GM06990 (cell line): ENCODE measurements around the gene HES4.

Experiments used
- DNase-seq: peaks from one replicate; pipeline ENCODE4 v3.0.0-alpha.2; 2011; ENCODE audit not compliant: insufficient read length; ENCODE audit errors: extremely low read depth
- H3K27me3 ChIP-seq: replicated peaks from 2 replicates; pipeline ENCODE4 v1.6.0; 2011; ENCODE audit warnings: low read length; ENCODE audit not compliant: control insufficient read depth, insufficient read depth
- H3K36me3 ChIP-seq: 2 replicates; pipeline ENCODE4 v1.5.1; 2011; ENCODE audit warnings: low read length; ENCODE audit not compliant: control insufficient read depth, insufficient read depth
- H3K4me3 ChIP-seq: replicated peaks from 2 replicates; pipeline ENCODE4 v1.5.1; 2011; ENCODE audit warnings: low read depth, mild to moderate bottlenecking, control low read depth, low read length
- TF ChIP-seq, protein P1 (sequence below): IDR thresholded peaks from 2 replicates; pipeline ENCODE4 v1.5.1; 2011; ENCODE audit warnings: low read length, control low read depth, mild to moderate bottlenecking, inconsistent platforms; ENCODE audit not compliant: insufficient read depth, poor library complexity, severe bottlenecking

Gene HES4

DNA sequence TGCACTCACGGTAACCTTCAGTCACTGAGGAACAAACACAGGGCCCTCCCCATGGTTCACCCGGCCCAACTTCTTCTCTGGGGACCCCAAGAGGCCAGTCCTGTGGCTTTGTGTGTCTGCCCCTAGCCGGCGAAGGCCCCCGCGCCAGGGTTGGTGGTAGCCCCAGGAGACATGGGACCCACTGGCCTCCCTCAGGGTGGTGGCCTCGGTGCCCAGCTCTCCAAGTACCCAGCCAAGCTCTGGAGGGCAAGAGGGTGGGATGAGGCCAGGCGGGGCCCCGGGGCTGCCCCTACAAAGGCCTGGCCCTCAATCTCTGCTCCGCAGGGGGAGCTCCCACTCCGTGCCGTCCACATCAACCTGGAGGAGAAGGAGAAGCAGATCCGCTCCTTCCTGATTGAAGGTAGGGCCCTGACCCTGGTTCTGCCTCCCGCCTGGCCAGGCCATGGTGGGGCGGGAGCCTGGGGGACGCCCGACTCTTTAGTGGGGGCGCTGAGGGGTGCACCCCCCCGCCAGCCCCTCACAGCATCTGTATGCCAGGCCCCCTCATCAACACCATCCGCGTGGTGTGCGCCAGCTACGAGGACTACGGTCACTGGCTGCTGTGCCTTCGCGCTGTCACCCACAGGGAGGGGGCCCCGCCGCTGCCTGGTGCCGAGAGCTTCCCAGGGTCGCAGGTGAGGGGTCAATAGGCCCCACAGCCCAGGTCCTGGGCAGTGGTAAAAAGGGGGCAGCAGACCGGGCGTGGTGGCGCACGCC lies 28.0 kb downstream of the HES4 start:
- Histone ChIP-seq H3K4me3 (no peak overlapping the region), H3K27me3 (no peaks in the 10 kb centered on the region; the same call in 1 of the 2 replicates), H3K36me3 (no peaks in the 10 kb centered on the region)
- TF ChIP-seq, protein P1, sequence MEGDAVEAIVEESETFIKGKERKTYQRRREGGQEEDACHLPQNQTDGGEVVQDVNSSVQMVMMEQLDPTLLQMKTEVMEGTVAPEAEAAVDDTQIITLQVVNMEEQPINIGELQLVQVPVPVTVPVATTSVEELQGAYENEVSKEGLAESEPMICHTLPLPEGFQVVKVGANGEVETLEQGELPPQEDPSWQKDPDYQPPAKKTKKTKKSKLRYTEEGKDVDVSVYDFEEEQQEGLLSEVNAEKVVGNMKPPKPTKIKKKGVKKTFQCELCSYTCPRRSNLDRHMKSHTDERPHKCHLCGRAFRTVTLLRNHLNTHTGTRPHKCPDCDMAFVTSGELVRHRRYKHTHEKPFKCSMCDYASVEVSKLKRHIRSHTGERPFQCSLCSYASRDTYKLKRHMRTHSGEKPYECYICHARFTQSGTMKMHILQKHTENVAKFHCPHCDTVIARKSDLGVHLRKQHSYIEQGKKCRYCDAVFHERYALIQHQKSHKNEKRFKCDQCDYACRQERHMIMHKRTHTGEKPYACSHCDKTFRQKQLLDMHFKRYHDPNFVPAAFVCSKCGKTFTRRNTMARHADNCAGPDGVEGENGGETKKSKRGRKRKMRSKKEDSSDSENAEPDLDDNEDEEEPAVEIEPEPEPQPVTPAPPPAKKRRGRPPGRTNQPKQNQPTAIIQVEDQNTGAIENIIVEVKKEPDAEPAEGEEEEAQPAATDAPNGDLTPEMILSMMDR = no peak
- no peak for DNase-seq

DNA sequence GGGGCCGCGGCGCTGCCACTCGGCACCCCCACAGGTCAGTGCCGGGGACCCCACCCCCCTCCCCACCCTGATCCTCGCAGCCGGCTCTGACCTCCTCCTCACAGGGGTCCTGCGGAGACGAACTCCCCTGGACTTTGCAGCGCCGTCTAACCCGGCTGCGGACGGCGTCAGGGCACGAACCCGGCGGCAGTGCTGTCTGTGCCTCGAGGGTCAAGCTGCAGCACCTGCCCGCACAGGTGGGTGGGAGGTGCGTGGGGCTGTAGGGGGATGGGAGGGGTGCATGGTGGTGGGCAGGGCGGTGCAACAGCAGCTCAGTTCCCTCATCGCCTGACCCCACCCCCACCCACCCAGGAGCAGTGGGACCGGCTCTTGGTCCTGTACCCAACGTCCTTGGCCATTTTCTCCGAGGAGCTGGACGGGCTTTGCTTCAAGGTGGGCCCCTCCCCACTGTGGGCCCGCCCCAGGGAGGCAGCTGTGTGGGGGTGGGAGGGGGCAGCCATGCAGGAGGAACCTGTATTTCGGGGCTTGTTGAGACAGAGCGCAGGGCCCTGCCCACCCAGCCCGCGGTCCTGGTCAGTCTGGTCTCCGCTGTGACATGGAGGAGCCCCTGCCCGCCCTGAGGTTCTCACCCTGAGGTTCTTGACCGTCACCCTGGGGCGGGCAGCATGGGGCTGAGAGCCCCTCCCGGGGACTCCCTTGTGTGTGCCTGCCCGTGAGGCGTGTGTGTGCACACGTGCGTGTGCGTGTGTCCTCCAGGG lies 28.7 kb downstream of the HES4 start:
- TF ChIP-seq, protein P1 = no peak
- Histone ChIP-seq H3K27me3 (no peaks in the 10 kb centered on the region; the same call in 1 of the 2 replicates), H3K4me3 (no peak overlapping the region), H3K36me3 (no peaks in the 10 kb centered on the region)
- no peak for DNase-seq

DNA sequence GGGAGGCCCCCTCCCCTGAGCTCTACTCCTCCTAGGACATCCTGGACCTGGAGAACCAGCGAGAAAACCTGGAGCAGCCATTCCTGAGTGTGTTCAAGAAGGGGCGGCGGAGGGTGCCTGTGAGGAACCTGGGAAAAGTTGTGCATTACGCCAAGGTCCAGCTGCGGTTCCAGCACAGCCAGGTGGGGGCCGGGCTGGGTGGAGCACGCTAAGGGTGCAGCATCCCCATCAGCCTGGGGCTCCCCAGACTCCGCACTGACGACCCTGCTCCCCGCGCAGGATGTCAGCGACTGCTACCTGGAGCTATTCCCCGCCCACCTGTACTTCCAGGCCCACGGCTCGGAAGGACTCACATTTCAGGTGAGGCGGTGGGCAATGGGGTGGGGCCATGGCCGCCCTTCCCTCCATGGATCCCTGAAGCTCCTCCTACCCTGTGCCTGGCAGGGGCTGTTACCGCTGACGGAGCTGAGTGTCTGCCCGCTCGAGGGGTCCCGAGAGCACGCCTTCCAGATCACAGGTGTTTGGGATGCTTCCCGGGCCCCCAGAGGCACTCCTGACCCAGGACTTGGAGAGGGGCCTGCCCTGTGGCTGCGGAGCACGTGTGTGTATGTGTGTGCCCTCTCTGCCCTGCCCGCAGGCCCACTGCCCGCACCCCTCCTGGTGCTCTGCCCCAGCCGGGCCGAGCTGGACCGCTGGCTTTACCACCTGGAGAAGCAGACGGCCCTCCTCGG lies 29.5 kb downstream of the HES4 start:
- no peak overlapping the region for H3K4me3 ChIP-seq
- DNase-seq = no peak
- no peaks in the 10 kb centered on the region for H3K36me3 ChIP-seq
- no peaks in the 10 kb centered on the region; the same call in 1 of the 2 replicates for H3K27me3 ChIP-seq
- TF ChIP-seq, protein P1 = no peak

DNA sequence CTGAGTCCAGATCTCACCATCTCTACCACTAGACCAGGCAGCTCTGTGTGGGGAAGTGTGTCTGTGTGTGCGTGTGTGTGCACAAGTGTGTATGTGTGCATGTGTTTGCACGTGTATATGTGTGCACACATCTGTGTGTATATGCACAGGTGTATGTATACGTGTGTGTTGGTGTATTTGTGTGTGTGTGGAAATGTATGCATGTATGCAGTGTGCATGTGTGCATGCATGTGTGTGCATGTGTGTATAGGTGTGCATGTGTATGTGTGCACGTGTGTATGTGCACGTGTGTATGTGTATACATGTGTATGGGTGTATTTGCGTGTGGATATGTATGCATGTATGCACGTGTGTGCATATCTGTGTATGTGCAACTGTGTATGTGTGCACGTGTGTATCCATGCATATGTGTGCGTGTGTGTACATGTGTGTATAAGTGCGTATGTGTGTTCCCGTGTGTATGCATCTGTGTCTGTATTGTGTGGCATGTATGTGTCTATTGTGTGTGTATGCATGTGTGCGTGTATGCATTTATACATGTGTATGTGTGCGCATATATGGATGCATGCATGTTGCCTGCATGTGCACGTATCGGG lies 30.5 kb downstream of the HES4 start:
- no peak for DNase-seq
- Histone ChIP-seq H3K27me3 (no peaks in the 10 kb centered on the region; the same call in 1 of the 2 replicates), H3K4me3 (no peak overlapping the region), H3K36me3 (no peaks in the 10 kb centered on the region)
- TF ChIP-seq, protein P1 = no peak

DNA sequence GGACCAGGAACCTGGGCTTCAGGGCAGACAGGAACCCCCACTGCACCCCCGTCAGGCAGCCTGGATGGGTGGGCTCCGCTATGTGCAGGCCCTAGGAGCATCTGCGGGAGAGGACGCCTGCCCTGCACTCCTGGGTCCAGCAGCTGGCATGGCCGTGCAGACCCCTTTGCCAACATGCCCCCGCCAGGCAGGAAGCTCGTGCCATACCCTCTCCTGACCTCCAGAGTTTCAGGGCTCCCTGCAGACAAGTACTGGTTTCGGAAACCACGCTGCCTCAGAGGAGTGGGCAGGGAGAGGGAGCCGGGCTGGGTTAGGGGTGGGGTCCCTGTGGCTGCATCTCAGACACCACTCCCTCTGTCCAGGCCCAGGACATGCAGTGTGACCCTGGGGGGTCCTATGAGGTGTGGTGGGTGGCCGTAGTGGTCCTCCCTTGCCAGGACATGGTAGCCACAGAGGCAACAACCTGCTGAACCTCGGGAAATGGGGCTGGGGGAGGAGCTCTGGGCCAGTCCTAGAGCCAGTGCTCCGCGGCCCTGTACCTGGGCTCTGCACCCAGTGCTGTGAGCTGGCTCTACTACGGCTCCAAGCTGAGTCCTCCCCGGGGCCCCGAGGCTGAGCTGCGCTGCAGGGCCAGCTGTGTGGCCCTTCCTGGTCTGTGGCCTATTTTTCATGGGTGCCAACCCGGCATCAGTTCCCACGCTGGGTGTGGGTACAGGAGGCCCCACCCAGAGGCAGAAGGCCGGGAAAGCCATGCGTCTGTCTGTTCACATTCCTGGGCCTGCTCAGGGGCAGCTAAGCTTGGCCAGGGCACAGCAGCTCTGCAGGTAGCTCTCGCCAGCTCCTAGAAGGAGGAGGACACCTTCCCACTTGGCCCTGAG lies 32.2 kb downstream of the HES4 start:
- no peaks in the 10 kb centered on the region for H3K27me3 ChIP-seq
- TF ChIP-seq, protein P1 = no peak
- DNase-seq = no peak
- H3K4me3 ChIP-seq = no peak overlapping the region
- H3K36me3 ChIP-seq = peaks cover 2% of the 10 kb centered on the region; the same call in 1 of the 2 replicates
